ENCODE data around the gene RTCB. TPM values are rescaled to one million over a fixed set of nuclear protein-coding genes. Genes with fewer than 3 reads are reported as not detected.

RTCB gene
- polyA plus RNA-seq, 1 of the 3 experiments (the other 2 are of a cell fraction), result 89.6 TPM

DNA sequence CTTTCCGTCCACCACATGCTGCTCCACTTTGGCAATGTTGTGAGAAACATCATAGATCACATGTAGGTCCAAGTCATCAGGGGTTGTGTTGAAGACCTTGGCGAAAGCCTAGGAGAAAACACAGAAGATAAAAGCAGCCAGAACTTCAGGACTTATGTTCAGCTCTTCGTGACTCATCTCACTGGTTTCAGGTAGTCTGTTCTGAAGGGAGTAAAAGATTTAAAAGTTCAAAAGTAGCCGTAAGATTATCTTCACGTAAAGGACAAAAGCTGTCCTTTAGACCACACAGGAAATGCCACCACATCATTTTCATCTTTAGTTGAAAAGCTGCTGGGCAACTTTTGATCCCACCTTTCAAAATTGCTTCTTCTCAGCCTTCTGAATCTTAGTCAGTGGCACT, 16.9 kb downstream of the RTCB start (continued):
- TF ChIP-seq, protein P1, sequence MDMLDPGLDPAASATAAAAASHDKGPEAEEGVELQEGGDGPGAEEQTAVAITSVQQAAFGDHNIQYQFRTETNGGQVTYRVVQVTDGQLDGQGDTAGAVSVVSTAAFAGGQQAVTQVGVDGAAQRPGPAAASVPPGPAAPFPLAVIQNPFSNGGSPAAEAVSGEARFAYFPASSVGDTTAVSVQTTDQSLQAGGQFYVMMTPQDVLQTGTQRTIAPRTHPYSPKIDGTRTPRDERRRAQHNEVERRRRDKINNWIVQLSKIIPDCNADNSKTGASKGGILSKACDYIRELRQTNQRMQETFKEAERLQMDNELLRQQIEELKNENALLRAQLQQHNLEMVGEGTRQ (IDR thresholded peaks at IDR 0.05; ENCODE audit: borderline replicate concordance, low read depth, low read length), result no peak
- TF ChIP-seq MEF2A (IDR thresholded peaks at IDR 0.05; ENCODE audit: borderline replicate concordance, low read depth), result no peak
- no peak for TF ChIP-seq SMC3 (IDR thresholded peaks at IDR 0.05; ENCODE audit: low read depth, low read length)

DNA sequence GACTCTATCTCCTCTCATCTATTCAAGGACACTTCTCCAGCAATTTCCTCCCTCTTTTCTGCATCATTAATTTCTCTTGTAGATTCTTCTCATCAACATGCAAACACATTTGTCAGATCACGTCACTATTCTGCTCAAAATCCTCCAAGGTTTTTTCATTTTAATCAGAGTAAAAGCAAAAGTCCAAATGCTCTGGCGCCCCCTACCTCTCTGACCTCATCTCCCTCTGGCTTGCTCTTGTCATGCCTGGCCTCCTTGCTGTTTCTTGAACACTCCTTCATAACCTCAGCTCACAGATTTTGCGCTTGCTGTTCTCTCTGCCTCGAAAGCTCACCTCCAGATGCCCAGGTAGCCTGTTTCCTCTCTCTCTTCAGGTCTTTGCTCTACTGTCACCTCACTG, 22.4 kb downstream of the RTCB start:
- H3K4me1 ChIP-seq (ENCODE audit: control insufficient read depth in 1 of 2, insufficient read depth in 2 of 2, low read depth in 1 of 2, low read length in 1 of 2), result no peaks in the 10 kb centered on the region
- H3K4me2 ChIP-seq, result no peak overlapping the region
- H3K27me3 ChIP-seq (ENCODE audit: insufficient read depth), result no peaks in the 10 kb centered on the region
- WGBS (ENCODE audit: low lambda C conversion rate), result 80% methylated on average over 4 of the region's 4 CpGs
- DNase-seq, result peak; percentile 24
- no peaks in the 10 kb centered on the region for H4K20me1 ChIP-seq (ENCODE audit: insufficient read depth)
- no peak overlapping the region for H3K4me3 ChIP-seq (ENCODE audit: low read depth in 2 of 2, low read length in 1 of 2)
- H3K36me3 ChIP-seq (replicated peaks in 1 of 2; ENCODE audit: control insufficient read depth in 1 of 2, insufficient read depth in 2 of 2, low read length in 1 of 2), result peaks cover 50% of the 10 kb centered on the region in 2 experiments
- H3K9me2 ChIP-seq, result no peaks in the 10 kb centered on the region
- no peak overlapping the region for H3K9ac ChIP-seq
- H2AFZ ChIP-seq (ENCODE audit: low read depth), result no peak overlapping the region
- peaks cover 11% of the 10 kb centered on the region for H3F3A ChIP-seq (replicated peaks; ENCODE audit: insufficient read depth)
- no peak overlapping the region for H3K27ac ChIP-seq (ENCODE audit: low read depth in 2 of 2, low read length in 1 of 2)
- H3K79me2 ChIP-seq (ENCODE audit: insufficient read depth), result no peaks in the 10 kb centered on the region
- no peaks in the 10 kb centered on the region for H3K9me3 ChIP-seq
- ChIA-PET CTCF (interaction anchor here (0.8 to 2.1 kb wide), 11 partner anchors 10 to 285 kb away, joined by 3 to 13 read pairs (median 3); partner anchors contain the start of gene FBXO7), POLR2A (no interaction called here)
- TF ChIP-seq RFX5 (IDR thresholded peaks at IDR 0.05; ENCODE audit: low read length) (no peak), RAD21 (IDR thresholded peaks at IDR 0.05; ENCODE audit: low read length) (peak; percentile 47), MEF2A (IDR thresholded peaks at IDR 0.05; ENCODE audit: borderline replicate concordance, low read depth) (no peak), CHD2 (IDR thresholded peaks at IDR 0.05; ENCODE audit: low read length, partially characterized antibody) (no peak), ELF1 (IDR thresholded peaks at IDR 0.05) (no peak), GATA2 (CRISPR knock-in tag; IDR thresholded peaks at IDR 0.05) (no peak), SMC3 (IDR thresholded peaks at IDR 0.05; ENCODE audit: low read depth, low read length) (peak; percentile 6; the same call in 1 of the 2 replicates), POLR2AphosphoS5 (IDR thresholded peaks at IDR 0.05; ENCODE audit: low read depth, low read length) (no peak), MXI1 (IDR thresholded peaks at IDR 0.05; ENCODE audit: low read depth, low read length) (no peak), FOSL2 (IDR thresholded peaks at IDR 0.05; ENCODE audit: borderline replicate concordance, low read depth) (no peak), YY1 (IDR thresholded peaks at IDR 0.05; ENCODE audit: low read depth) (no peak), FOXM1 (IDR thresholded peaks at IDR 0.05; ENCODE audit: low read depth) (no peak), SIN3A (IDR thresholded peaks at IDR 0.05; ENCODE audit: borderline replicate concordance, low read depth, low read length) (no peak), TAF1 (IDR thresholded peaks at IDR 0.05; ENCODE audit: borderline replicate concordance, low read depth, low read length) (no peak), FOXJ3 (CRISPR knock-in tag; IDR thresholded peaks at IDR 0.05) (no peak)
- TF ChIP-seq, protein P2, sequence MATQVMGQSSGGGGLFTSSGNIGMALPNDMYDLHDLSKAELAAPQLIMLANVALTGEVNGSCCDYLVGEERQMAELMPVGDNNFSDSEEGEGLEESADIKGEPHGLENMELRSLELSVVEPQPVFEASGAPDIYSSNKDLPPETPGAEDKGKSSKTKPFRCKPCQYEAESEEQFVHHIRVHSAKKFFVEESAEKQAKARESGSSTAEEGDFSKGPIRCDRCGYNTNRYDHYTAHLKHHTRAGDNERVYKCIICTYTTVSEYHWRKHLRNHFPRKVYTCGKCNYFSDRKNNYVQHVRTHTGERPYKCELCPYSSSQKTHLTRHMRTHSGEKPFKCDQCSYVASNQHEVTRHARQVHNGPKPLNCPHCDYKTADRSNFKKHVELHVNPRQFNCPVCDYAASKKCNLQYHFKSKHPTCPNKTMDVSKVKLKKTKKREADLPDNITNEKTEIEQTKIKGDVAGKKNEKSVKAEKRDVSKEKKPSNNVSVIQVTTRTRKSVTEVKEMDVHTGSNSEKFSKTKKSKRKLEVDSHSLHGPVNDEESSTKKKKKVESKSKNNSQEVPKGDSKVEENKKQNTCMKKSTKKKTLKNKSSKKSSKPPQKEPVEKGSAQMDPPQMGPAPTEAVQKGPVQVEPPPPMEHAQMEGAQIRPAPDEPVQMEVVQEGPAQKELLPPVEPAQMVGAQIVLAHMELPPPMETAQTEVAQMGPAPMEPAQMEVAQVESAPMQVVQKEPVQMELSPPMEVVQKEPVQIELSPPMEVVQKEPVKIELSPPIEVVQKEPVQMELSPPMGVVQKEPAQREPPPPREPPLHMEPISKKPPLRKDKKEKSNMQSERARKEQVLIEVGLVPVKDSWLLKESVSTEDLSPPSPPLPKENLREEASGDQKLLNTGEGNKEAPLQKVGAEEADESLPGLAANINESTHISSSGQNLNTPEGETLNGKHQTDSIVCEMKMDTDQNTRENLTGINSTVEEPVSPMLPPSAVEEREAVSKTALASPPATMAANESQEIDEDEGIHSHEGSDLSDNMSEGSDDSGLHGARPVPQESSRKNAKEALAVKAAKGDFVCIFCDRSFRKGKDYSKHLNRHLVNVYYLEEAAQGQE (IDR thresholded peaks at IDR 0.05; ENCODE audit: low read depth, low read length), result no peak
- TF ChIP-seq, protein P3, sequence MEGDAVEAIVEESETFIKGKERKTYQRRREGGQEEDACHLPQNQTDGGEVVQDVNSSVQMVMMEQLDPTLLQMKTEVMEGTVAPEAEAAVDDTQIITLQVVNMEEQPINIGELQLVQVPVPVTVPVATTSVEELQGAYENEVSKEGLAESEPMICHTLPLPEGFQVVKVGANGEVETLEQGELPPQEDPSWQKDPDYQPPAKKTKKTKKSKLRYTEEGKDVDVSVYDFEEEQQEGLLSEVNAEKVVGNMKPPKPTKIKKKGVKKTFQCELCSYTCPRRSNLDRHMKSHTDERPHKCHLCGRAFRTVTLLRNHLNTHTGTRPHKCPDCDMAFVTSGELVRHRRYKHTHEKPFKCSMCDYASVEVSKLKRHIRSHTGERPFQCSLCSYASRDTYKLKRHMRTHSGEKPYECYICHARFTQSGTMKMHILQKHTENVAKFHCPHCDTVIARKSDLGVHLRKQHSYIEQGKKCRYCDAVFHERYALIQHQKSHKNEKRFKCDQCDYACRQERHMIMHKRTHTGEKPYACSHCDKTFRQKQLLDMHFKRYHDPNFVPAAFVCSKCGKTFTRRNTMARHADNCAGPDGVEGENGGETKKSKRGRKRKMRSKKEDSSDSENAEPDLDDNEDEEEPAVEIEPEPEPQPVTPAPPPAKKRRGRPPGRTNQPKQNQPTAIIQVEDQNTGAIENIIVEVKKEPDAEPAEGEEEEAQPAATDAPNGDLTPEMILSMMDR (IDR thresholded peaks at IDR 0.05), result peak; percentile 61
- TF ChIP-seq, protein P4, sequence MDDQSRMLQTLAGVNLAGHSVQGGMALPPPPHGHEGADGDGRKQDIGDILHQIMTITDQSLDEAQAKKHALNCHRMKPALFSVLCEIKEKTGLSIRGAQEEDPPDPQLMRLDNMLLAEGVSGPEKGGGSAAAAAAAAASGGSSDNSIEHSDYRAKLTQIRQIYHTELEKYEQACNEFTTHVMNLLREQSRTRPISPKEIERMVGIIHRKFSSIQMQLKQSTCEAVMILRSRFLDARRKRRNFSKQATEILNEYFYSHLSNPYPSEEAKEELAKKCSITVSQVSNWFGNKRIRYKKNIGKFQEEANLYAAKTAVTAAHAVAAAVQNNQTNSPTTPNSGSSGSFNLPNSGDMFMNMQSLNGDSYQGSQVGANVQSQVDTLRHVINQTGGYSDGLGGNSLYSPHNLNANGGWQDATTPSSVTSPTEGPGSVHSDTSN (IDR thresholded peaks at IDR 0.05), result no peak
- TF ChIP-seq, protein P5, sequence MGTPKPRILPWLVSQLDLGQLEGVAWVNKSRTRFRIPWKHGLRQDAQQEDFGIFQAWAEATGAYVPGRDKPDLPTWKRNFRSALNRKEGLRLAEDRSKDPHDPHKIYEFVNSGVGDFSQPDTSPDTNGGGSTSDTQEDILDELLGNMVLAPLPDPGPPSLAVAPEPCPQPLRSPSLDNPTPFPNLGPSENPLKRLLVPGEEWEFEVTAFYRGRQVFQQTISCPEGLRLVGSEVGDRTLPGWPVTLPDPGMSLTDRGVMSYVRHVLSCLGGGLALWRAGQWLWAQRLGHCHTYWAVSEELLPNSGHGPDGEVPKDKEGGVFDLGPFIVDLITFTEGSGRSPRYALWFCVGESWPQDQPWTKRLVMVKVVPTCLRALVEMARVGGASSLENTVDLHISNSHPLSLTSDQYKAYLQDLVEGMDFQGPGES (IDR thresholded peaks at IDR 0.05; ENCODE audit: low read depth, low read length), result no peak
- TF ChIP-seq, protein P6, sequence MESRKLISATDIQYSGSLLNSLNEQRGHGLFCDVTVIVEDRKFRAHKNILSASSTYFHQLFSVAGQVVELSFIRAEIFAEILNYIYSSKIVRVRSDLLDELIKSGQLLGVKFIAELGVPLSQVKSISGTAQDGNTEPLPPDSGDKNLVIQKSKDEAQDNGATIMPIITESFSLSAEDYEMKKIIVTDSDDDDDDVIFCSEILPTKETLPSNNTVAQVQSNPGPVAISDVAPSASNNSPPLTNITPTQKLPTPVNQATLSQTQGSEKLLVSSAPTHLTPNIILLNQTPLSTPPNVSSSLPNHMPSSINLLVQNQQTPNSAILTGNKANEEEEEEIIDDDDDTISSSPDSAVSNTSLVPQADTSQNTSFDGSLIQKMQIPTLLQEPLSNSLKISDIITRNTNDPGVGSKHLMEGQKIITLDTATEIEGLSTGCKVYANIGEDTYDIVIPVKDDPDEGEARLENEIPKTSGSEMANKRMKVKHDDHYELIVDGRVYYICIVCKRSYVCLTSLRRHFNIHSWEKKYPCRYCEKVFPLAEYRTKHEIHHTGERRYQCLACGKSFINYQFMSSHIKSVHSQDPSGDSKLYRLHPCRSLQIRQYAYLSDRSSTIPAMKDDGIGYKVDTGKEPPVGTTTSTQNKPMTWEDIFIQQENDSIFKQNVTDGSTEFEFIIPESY (IDR thresholded peaks at IDR 0.05; ENCODE audit: borderline replicate concordance, low read depth), result no peak
